A673 (cell line): ENCODE results near the gene SCN4A. TPM values are rescaled to one million over a fixed set of nuclear protein-coding genes. Genes with fewer than 3 reads are reported as not detected.

Experiments
- BruUV-seq: library from RNA; stranded (reverse); fragments of 400-500 nt; replicated peaks from 2 replicates; lab custom pipeline; 2021; lab: Mats Ljungman, UMichigan
- CTCF ChIA-PET: fragments of 300-600 bp; sonication (Branson Sonifier 250); formaldehyde crosslinking; loops from one replicate; lab custom pipeline; 2022; ENCODE audit warnings: antibody characterized with exemption; lab: Charles Lee
- POLR2A ChIA-PET: fragments of 300-600 bp; sonication (Branson Sonifier 250); formaldehyde crosslinking; loops from one replicate; lab custom pipeline; 2022; ENCODE audit warnings: antibody characterized with exemption; ENCODE audit not compliant: low non-redundant PET; lab: Charles Lee
- DNase-seq: peaks from one replicate; pipeline ENCODE4 v3.0.0-alpha.2; 2015; ENCODE audit warnings: low spot score
- H3K27ac ChIP-seq: fragments of 200-600 bp; sonication (generic); 2 replicates; pipeline ENCODE4 v1.5.1; 2016; ENCODE audit warnings: mixed run types, low read depth, mild to moderate bottlenecking, mixed read lengths, antibody characterized with exemption, low read length; ENCODE audit not compliant: poor library complexity, severe bottlenecking
- H3K27me3 ChIP-seq: fragments of 200-600 bp; sonication (generic); replicated peaks from 2 replicates; pipeline ENCODE4 v1.6.1; 2017; ENCODE audit warnings: mixed run types, low read depth, mild to moderate bottlenecking, mixed read lengths, antibody characterized with exemption, low read length; ENCODE audit not compliant: insufficient read depth, poor library complexity
- H3K36me3 ChIP-seq: fragments of 200-600 bp; sonication (generic); 2 replicates; pipeline ENCODE4 v1.6.1; 2016; ENCODE audit warnings: mixed run types, mild to moderate bottlenecking, mixed read lengths, antibody characterized with exemption, low read length; ENCODE audit not compliant: insufficient read depth, poor library complexity, severe bottlenecking
- H3K4me1 ChIP-seq: fragments of 200-600 bp; sonication (generic); 2 replicates; pipeline ENCODE4 v1.6.1; 2017; ENCODE audit warnings: mixed run types, mild to moderate bottlenecking, mixed read lengths, antibody characterized with exemption, low read length; ENCODE audit not compliant: insufficient read depth, poor library complexity, severe bottlenecking
- H3K4me3 ChIP-seq: fragments of 200-600 bp; sonication (generic); 2 replicates; pipeline ENCODE4 v1.5.1; 2016; ENCODE audit warnings: low read depth, mixed run types, mild to moderate bottlenecking, mixed read lengths, low read length; ENCODE audit not compliant: poor library complexity, severe bottlenecking
- H3K9me3 ChIP-seq: fragments of 200-600 bp; sonication (generic); 2 replicates; pipeline ENCODE4 v1.6.1; 2016; ENCODE audit warnings: mixed run types, low read depth, mild to moderate bottlenecking, mixed read lengths, antibody characterized with exemption, low read length; ENCODE audit not compliant: poor library complexity, severe bottlenecking
- CTCF ChIP-seq: fragments of 300-800, 200-600 bp; sonication (generic); conservative IDR thresholded peaks from 2 replicates; pipeline ENCODE4 v1.5.1; 2017; ENCODE audit warnings: low read depth, mild to moderate bottlenecking, antibody characterized with exemption, low read length, moderate library complexity, mixed read lengths
- EZH2 ChIP-seq: fragments of 200-600 bp; sonication (generic); IDR thresholded peaks from 2 replicates; pipeline ENCODE4 v1.6.1; 2017; ENCODE audit warnings: borderline replicate concordance, low read depth, mild to moderate bottlenecking, mixed read lengths, antibody characterized with exemption, low read length; ENCODE audit not compliant: poor library complexity, severe bottlenecking
- intact Hi-C: fragments of 100-400 bp; cut with micrococcal nuclease; formaldehyde crosslinking; loops from one replicate; pipeline ENCODE4 v1.10.0; 2022; ENCODE audit not compliant: unreplicated experiment
- total RNA-seq: library from RNA; stranded (reverse); gene quantifications from 2 replicates; pipeline ENCODE4 v1.2.3, GENCODE V29; 2021

SCN4A gene
- total RNA-seq, 1 experiment from 2014 or later, result 0.56 TPM

- ChIA-PET CTCF (interaction anchor here (1.0 kb wide), 1 partner anchor 70 kb away, joined by 4 read pairs; no protein-coding TSS in a partner anchor), POLR2A (no interaction called here)
- Histone ChIP-seq H3K4me1 (no peaks in the 10 kb centered on the region), H3K27ac (no peak overlapping the region), H3K9me3 (no peaks in the 10 kb centered on the region), H3K36me3 (no peaks in the 10 kb centered on the region), H3K4me3 (no peak overlapping the region), H3K27me3 (no peaks in the 10 kb centered on the region)
- intact Hi-C loops, result no loop called here
- no peak for DNase-seq
- BruUV-seq, result no TSS peak
- TF ChIP-seq CTCF (no peak), EZH2 (no peak)
These were observed 17.1 kb upstream of the SCN4A start for GRCh38 chr17:63989622-63990345.

- Histone ChIP-seq H3K36me3 (no peaks in the 10 kb centered on the region), H3K9me3 (no peaks in the 10 kb centered on the region), H3K27ac (no peak overlapping the region), H3K27me3 (no peaks in the 10 kb centered on the region), H3K4me1 (no peaks in the 10 kb centered on the region), H3K4me3 (no peak overlapping the region)
- ChIA-PET POLR2A (no interaction called here), CTCF (interaction anchor here (0.6 kb wide), 1 partner anchor 13 kb away, joined by 4 read pairs; no protein-coding TSS in a partner anchor)
- no peak for DNase-seq
- BruUV-seq, result no TSS peak
- intact Hi-C loops, result no loop called here
- TF ChIP-seq CTCF (no peak), EZH2 (no peak)
These were observed 16.3 kb upstream of the SCN4A start for GRCh38 chr17:63988741-63989621.

- Histone ChIP-seq H3K36me3 (no peaks in the 10 kb centered on the region), H3K4me3 (no peak overlapping the region), H3K9me3 (no peaks in the 10 kb centered on the region), H3K4me1 (no peaks in the 10 kb centered on the region), H3K27me3 (no peaks in the 10 kb centered on the region), H3K27ac (no peak overlapping the region)
- DNase-seq, result no peak
- TF ChIP-seq EZH2 (no peak), CTCF (no peak)
- intact Hi-C loops, result no loop called here
- POLR2A ChIA-PET, result no interaction called here
- CTCF ChIA-PET, result no interaction called here
- BruUV-seq, result no TSS peak
These were observed 15.4 kb upstream of the SCN4A start for GRCh38 chr17:63988127-63988478.
